IgD-negative memory B cell (primary cell): ENCODE data around the gene NONO. TPM values are rescaled to one million over a fixed set of nuclear protein-coding genes. Genes with fewer than 3 reads are reported as not detected.
A peak's percentile ranks its signal among the peaks of the same experiment; 100 is the strongest.

Experiments
- H3K27ac Mint-ChIP-seq, 3 donors: one replicate each; pipeline ENCODE4 v1.8.0; 2020 to 2022; ENCODE audit warnings: mild to moderate bottlenecking in 3 of 3, mixed read lengths in 3 of 3, moderate library complexity in 1 of 3
- H3K27me3 Mint-ChIP-seq: one replicate; pipeline ENCODE4 v1.8.0; 2021; ENCODE audit warnings: mixed read lengths
- H3K36me3 Mint-ChIP-seq: one replicate; pipeline ENCODE4 v1.8.0; 2020; ENCODE audit warnings: mild to moderate bottlenecking, mixed read lengths
- H3K4me1 Mint-ChIP-seq, 3 donors: one replicate each; pipeline ENCODE4 v1.8.0; 2020 to 2022; ENCODE audit warnings: mixed read lengths in 3 of 3, mild to moderate bottlenecking in 1 of 3
- H3K4me3 Mint-ChIP-seq, 4 donors: one replicate each; pipeline ENCODE4 v1.8.0; 2020 to 2022; ENCODE audit warnings: mild to moderate bottlenecking in 4 of 4, mixed read lengths in 4 of 4, moderate library complexity in 3 of 4
- H3K9me3 Mint-ChIP-seq, 3 donors: one replicate each; pipeline ENCODE4 v1.8.0; 2020 to 2021; ENCODE audit warnings: mixed read lengths in 3 of 3, mild to moderate bottlenecking in 1 of 3
- polyA plus RNA-seq: library from polyadenylated mRNA; unstranded; fragments of 300-500 nt; fragmentation: Illumina TruSeq; gene quantifications from one replicate; pipeline ENCODE4 v1.2.3, GENCODE V29; 2021

The NONO gene
- 140 TPM for polyA plus RNA-seq

GRCh38 chrX:71283403-71284143 is at the start of gene NONO:
Gene NONO (plus strand): TSS chrX:71283635. CDS start chrX:71290638, 7,003 bp downstream.
- H3K27me3 Mint-ChIP-seq: no peaks in the 10 kb centered on the region
- peak within 1 kb of the TSS; percentile 99 to 100 (median 100) for H3K27ac Mint-ChIP-seq
- H3K4me3 Mint-ChIP-seq: peak within 1 kb of the TSS; percentile 97 to 100 (median 98)
- no peaks in the 10 kb centered on the region for H3K36me3 Mint-ChIP-seq
- H3K9me3 Mint-ChIP-seq: peaks cover 0 to 8% (median 0%) of the 10 kb centered on the region in 3 donors
- peaks cover 3 to 15% (median 11%) of the 10 kb centered on the region in 3 donors for H3K4me1 Mint-ChIP-seq

DNA sequence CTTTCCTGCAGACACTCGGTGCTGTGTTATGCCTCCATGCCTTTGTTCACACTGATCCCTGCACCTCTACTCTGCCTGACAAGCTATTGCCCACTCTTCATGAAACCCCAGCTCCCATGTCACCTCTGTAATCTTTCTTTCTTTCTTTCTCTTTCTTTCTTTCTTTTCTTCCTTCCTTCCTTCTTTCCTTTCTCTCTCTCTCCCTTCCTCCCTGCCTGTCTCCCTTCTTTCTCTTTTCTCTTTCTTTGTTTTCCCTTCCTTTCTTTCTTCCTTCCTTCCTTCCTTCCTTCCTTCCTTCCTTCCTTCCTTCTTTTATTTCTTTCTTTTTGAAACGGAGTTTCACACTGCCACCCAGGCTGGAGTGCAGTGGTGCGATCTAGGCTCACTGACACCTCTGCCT is 48.0 kb upstream of the NONO start:
- Mint-ChIP-seq H3K27me3 (peaks cover 2% of the 10 kb centered on the region), H3K4me3 (no peak overlapping the region), H3K36me3 (peaks cover 3% of the 10 kb centered on the region), H3K9me3 (no peaks in the 10 kb centered on the region), H3K4me1 (peaks cover 0 to 7% (median 4%) of the 10 kb centered on the region in 3 donors), H3K27ac (no peak overlapping the region)

DNA sequence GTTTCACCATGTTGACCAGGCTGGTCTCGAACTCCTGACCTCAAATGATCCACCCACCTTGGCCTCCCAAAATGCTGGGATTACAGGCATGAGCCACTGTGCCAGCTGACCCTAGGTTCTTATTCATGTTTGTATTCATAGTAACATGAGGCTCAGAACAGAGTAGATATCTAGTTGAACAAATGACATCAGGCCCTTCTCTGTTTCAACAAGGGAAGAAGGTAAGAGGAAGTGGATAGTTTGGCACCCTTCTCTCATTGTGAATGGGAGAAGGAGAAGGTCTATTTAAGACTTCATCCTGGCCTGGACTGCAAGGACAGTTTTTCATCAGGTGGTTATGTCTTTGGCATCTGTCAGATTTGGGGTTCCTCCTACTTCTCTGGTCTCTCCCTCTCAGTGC is 46.6 kb upstream of the NONO start:
- Mint-ChIP-seq H3K27ac (no peak overlapping the region), H3K36me3 (peaks cover 3% of the 10 kb centered on the region), H3K27me3 (peaks cover 2% of the 10 kb centered on the region), H3K4me3 (no peak overlapping the region), H3K9me3 (no peaks in the 10 kb centered on the region), H3K4me1 (peaks cover 0 to 4% (median 3%) of the 10 kb centered on the region in 3 donors)

DNA sequence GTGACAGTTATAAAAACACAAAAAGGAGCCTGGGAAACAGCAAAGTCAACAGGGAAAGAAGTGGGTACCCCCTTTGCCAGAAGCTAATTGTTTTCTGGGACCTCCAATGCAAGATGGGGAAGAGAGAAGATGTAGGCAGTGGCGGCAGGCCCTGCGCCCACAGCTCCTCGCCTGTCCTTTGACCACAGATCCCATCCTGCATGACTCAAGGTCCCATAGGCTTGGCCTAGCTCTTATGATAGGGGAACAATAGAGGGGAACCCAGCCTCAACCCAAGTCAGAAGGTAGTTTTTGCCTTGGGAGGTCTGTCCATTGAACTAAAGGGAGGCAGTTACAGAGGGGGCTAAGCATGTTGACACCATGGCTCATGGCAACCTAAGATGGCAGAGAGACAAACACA is 43.7 kb upstream of the NONO start:
- Mint-ChIP-seq H3K36me3 (peaks cover 2% of the 10 kb centered on the region), H3K27ac (no peak overlapping the region), H3K9me3 (no peaks in the 10 kb centered on the region), H3K4me3 (no peak overlapping the region), H3K27me3 (peaks cover 2% of the 10 kb centered on the region), H3K4me1 (peaks cover 0 to 2% (median 2%) of the 10 kb centered on the region in 3 donors)

DNA sequence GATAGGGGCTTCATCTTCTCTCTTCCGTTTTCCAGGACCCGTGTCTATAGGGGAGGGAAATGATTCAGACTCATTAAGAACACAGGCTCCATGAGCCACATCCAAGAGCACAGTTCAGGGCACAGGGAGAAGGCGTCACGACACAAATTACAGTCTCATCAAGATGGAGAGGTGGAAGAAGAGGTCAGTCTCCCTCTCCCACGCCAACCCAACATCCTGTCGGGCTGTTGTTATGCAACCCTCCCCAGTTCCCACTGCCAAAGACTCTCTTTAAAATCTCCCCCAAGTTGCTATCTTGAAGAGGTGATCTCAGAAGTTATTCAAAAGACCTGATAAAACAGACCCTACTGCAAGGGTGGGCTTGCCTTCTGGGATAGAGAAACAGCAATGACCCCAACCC is 42.1 kb upstream of the NONO start:
- Mint-ChIP-seq H3K36me3 (peaks cover 6% of the 10 kb centered on the region), H3K4me1 (peaks cover 0 to 2% (median 0%) of the 10 kb centered on the region in 3 donors), H3K27me3 (peaks cover 2% of the 10 kb centered on the region), H3K27ac (no peak overlapping the region), H3K4me3 (no peak overlapping the region), H3K9me3 (no peaks in the 10 kb centered on the region)

DNA sequence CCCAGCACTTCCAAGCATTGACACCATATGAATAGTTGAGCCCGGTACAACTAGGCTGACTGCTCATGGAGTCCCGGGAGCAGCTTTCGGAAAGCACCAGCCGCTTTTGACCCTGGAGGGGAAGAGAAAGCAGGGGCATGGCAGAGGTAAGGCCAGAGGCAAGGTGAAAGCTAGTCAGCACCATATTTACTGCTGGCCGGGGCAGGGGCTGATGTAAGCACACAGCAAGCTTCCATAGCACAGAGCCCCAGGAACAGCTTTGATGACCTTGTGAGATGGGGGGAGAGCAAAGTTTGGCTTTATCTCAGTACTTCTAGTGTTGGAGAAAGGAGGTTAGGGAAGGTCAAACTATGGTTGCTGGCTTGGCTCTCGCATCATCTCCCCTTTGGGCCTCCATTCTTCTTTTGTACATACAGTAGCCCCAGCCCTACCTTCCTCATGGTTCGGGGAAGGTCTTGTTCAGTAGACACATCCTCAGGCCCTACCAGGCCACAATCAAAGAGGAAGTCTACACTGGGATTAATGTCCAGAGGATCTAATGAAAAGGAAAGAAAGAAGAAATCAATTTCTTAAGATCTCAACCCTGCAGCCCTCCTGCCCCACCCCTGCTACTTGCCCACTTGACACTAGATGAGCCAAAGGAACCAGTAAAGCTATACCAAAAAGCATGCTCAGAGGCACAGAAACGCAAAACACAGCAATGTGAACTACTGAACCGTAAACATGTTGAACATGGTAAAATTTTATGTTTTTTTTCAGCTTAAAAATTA is 38.9 kb upstream of the NONO start:
- H3K27me3 Mint-ChIP-seq: no peaks in the 10 kb centered on the region
- no peak overlapping the region for H3K4me3 Mint-ChIP-seq
- H3K4me1 Mint-ChIP-seq: no peaks in the 10 kb centered on the region
- H3K36me3 Mint-ChIP-seq: peaks cover 5% of the 10 kb centered on the region
- no peak overlapping the region for H3K27ac Mint-ChIP-seq
- no peaks in the 10 kb centered on the region for H3K9me3 Mint-ChIP-seq

DNA sequence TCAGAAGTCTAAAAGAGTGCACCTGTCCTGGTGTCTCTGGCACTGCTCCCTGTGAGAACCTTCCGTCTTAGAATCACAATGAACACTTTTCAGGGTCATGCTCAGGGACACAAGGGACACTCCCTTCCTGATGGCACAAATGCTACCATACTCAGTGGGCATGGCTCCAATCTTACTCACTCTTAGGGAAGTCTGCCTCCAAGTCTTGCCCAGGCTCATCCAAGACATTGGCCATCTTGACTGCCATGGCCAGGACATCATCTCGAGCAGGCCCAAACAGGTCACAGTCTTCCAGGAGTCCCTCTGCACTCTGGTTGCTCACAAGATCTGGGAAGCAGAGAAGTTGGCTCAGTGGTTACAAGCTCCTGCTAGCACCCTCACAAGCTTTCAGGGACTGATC is 38.3 kb upstream of the NONO start:
- no peak overlapping the region for H3K27ac Mint-ChIP-seq
- no peaks in the 10 kb centered on the region for H3K4me1 Mint-ChIP-seq
- H3K9me3 Mint-ChIP-seq: no peaks in the 10 kb centered on the region
- H3K4me3 Mint-ChIP-seq: no peak overlapping the region
- no peaks in the 10 kb centered on the region for H3K27me3 Mint-ChIP-seq
- H3K36me3 Mint-ChIP-seq: peaks cover 5% of the 10 kb centered on the region

- Mint-ChIP-seq H3K4me3 (no peak overlapping the region), H3K9me3 (no peaks in the 10 kb centered on the region), H3K27me3 (no peaks in the 10 kb centered on the region), H3K4me1 (peaks cover 1 to 14% (median 4%) of the 10 kb centered on the region in 3 donors), H3K36me3 (peaks cover 1% of the 10 kb centered on the region), H3K27ac (peak overlapping the region in 1 of 3 donors; percentile 50)
Measured at GRCh38 chrX:71250841-71251240, 32.6 kb upstream of the NONO start.

DNA sequence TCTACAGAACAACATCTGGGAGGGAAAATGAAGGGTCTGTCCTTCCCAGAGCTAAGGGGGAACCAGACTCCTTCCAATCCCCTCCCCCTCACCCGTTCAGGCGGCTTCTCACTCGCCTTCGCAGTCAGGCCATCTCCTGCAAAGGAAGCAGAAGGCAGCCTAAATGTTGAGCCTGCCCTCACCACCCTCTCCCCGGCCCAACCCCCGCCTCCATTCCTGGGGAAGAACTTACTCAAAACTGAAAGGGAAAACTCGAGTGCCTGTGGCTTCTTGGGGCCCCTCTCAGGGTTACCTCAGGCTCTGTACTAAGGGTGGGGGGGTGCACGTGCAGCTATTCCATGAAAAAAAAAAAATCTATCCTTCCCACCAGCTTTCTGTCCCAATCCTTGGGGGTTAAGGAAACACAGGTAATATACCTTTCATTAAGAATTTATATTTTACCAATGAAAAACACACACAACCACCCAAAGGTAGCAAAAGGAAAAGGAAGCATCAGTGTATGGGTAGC is 31.9 kb upstream of the NONO start:
- H3K27me3 Mint-ChIP-seq: no peaks in the 10 kb centered on the region
- H3K4me3 Mint-ChIP-seq: peak overlapping the region in 2 of 4 donors; percentile 50 to 80
- H3K4me1 Mint-ChIP-seq: peaks cover 1 to 16% (median 4%) of the 10 kb centered on the region in 3 donors
- H3K9me3 Mint-ChIP-seq: no peaks in the 10 kb centered on the region
- H3K27ac Mint-ChIP-seq: no peak overlapping the region
- H3K36me3 Mint-ChIP-seq: peaks cover 1% of the 10 kb centered on the region

GRCh38 chrX:71252221-71252620 is 31.2 kb upstream of the NONO start:
- H3K4me3 Mint-ChIP-seq: peak overlapping the region in 2 of 4 donors; percentile 50 to 80
- no peaks in the 10 kb centered on the region for H3K27me3 Mint-ChIP-seq

DNA sequence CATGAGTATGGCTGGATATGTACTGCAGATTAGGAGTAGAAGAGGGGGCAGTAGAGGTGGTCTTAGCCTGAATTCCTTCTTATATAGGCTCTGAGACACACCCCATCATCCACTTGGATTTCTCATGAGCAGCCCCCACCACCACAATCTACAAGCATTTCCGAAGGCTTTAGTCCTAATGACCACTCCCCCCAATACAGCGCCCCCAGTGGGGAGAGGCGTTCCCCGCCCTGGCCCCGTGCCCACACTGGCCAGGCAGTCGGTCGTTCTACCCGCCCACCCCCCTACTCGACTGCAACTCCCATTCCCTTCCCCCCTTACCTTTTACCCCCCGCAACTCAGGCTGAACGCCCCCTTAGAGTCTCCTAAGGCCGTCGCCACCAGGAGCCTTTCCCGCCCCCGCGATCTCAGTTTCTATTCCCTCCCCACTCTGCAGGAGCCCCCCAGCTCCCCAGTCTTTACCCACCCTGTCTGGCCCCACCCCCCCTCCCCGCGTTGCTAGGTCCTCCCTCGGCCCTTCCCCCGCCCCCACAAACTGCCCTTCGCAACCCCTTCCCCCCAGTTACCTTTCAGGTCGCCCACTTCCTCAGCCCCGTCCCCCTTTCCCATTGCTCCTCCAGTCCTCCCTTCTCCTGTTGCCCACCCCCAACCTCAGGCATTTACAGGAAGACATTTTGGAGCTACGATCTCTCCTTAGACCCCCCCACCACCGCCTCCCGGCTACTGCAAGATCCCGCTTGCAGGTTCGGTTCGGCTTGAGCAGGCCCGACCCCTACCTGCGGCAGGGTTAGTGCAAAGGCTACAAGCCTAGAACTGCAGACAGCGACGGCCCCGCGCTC is 30.0 kb upstream of the NONO start:
- Mint-ChIP-seq H3K4me3 (peak overlapping the region; percentile 91 to 98 (median 98)), H3K27me3 (no peaks in the 10 kb centered on the region), H3K36me3 (peaks cover 1% of the 10 kb centered on the region)

More at GRCh38 chrX:71252221-71252620, 31.2 kb upstream of the NONO start:
- peaks cover 1% of the 10 kb centered on the region for H3K36me3 Mint-ChIP-seq
- no peaks in the 10 kb centered on the region for H3K9me3 Mint-ChIP-seq
- H3K27ac Mint-ChIP-seq: no peak overlapping the region
- H3K4me1 Mint-ChIP-seq: peaks cover 1 to 16% (median 4%) of the 10 kb centered on the region in 3 donors

DNA sequence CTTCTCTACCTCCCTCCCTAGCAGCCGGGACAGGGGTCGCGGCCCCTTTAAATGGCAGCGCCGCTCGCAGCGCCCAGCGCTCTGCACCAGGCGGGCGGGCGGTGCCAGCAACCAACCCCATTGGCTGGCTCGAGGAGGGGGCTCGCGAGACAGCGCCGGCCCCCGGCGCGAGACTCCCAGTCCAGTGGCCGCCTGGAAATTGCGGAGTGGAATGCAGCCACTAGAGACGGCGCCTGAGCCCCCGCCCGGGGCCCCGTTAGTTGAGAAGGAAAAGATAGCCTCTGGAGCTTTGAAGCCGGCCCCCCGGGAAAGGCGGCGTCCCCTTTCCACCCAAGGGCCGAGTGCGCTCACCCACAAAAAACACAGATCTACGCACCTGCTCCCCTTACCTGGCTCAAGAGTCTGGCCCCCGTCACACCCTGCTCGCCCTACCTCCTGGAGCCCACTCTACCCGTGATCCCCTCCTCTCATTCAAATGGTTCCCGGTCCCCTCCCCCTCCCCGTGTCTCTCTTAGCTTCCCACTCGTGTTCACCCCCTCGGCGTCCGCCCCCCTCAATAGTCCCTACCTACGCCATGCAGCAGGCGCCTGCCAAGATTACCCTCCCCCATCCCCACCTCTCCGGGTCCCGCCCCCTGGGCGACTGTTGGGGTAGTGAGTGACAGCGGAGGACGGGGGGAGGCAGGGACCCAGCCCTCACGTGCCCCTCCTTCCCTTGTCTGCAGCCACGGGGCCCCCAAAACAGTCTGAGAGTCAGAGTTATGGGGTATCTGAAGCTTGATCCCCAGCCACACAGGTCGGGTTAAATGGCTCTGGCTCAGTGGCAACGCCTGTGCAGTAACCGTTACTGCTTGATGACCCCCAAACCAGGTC is 29.1 kb upstream of the NONO start, which contains the start of gene ZMYM3:
Gene ZMYM3 (minus strand): TSS at position 49 of the 872 bp plus-strand sequence. CDS start 885 bp downstream, outside the sequence.
- no peaks in the 10 kb centered on the region for H3K27me3 Mint-ChIP-seq
- H3K4me3 Mint-ChIP-seq: peak within 1 kb of the TSS; percentile 91 to 98 (median 98)
- H3K27ac Mint-ChIP-seq: peak within 1 kb of the TSS; percentile 73 to 93 (median 88)
- H3K4me1 Mint-ChIP-seq: peaks cover 1 to 16% (median 4%) of the 10 kb centered on the region in 3 donors
- no peaks in the 10 kb centered on the region for H3K36me3 Mint-ChIP-seq
- no peaks in the 10 kb centered on the region for H3K9me3 Mint-ChIP-seq

More for the DNA sequence above, 30.0 kb upstream of the NONO start:
- Mint-ChIP-seq H3K4me1 (peaks cover 1 to 16% (median 4%) of the 10 kb centered on the region in 3 donors), H3K27ac (peak overlapping the region; percentile 73 to 88 (median 78)), H3K9me3 (no peaks in the 10 kb centered on the region)

DNA sequence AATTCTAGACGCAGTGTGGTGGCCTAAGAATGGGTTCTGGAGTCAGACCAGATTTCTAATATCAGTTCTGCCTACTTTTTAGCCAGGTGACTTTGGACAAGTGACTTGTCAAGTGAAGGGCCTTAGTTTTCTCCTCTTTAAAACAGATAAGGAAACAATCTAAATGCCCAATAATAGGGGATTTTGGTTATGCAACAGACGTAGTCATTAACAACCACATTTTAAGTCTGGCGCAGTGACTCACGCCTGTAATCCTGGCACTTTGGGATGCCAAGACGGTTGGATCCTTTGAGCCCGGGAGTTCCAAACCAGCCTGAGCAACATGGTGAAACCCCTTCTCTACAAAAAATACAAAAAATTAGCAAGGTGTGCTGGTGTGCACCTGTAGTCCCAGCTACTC is 27.4 kb upstream of the NONO start:
- no peaks in the 10 kb centered on the region for H3K9me3 Mint-ChIP-seq
- H3K4me1 Mint-ChIP-seq: peaks cover 1 to 16% (median 4%) of the 10 kb centered on the region in 3 donors
- no peaks in the 10 kb centered on the region for H3K36me3 Mint-ChIP-seq
- peak overlapping the region in 1 of 4 donors; percentile 98 for H3K4me3 Mint-ChIP-seq
- H3K27me3 Mint-ChIP-seq: no peaks in the 10 kb centered on the region
- H3K27ac Mint-ChIP-seq: peak overlapping the region in 2 of 3 donors; percentile 73 to 88
